GM12872 (cell line): ENCODE data around the gene ANGPTL4.

Experiments used
- CTCF ChIP-seq: IDR thresholded peaks from 3 replicates; pipeline ENCODE4 v1.5.1; 2011; ENCODE audit warnings: low read depth, mild to moderate bottlenecking, low read length, moderate library complexity; ENCODE audit not compliant: insufficient read depth

The ANGPTL4 gene

DNA sequence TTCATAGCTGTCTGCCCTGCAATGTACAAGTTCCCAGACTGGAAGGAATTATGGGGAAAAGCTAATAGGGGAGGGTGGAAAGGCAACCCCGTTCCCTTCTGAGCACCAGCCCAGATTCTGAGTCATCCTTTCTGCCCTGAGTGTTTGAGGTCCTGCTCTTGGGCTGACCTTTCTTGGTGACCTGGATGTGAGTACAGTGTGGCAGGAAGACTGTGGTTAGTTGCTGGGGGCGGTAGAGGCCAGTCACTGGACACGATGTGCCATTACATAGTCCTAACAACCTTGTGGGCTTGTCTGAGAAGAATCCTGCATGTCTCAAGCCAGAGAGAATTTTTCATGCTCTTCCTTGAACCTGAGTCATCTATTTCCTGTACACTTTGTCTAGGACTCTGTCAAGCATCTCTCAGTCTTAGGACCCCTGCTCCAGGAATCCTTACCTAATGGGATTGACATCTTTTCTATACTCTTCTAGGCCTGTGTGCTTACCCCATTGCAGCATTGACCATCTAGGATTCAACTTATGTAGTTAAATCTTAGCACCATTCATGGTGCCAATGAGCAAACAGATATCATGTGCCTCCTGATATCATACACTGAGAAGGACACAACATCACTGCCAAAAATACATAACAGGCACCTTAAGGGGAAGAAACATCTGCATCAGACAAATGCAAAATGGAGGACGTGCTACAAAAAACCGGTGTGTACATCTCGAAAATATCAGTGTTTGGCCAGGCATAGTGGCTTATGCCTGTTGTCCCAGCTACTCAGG lies 8.1 kb upstream of the ANGPTL4 start:
- TF ChIP-seq CTCF, result no peak

DNA sequence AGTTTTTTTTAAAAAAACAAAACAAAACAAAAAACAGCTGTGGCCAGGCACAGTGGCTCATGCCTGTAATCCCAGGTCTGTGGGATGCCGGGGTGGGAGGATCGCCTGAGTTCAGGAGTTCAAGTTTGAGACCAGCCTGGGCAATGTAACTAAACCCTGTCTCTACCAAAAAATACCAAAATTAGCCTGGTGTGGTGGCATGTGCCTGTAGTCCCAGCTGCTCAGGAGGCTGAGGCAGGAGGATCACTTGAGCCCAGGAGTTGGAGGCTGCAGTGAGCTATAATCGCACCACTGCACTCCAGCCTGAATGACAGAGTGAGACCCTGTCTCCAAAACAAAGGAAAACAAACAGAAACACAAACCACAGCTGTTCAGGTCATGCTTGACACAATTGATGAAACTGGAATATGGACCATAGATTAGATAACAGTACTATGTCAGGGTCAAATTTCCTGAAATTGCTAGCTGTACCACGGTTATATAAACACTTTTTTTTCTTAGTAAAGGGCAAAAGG lies 6.9 kb upstream of the ANGPTL4 start:
- TF ChIP-seq CTCF, result no peak

- TF ChIP-seq CTCF, result no peak
Measured at GRCh38 chr19:8358948-8359347, 5.0 kb upstream of the ANGPTL4 start.

- no peak for TF ChIP-seq CTCF
Measured at GRCh38 chr19:8360196-8360595, 3.8 kb upstream of the ANGPTL4 start.

DNA sequence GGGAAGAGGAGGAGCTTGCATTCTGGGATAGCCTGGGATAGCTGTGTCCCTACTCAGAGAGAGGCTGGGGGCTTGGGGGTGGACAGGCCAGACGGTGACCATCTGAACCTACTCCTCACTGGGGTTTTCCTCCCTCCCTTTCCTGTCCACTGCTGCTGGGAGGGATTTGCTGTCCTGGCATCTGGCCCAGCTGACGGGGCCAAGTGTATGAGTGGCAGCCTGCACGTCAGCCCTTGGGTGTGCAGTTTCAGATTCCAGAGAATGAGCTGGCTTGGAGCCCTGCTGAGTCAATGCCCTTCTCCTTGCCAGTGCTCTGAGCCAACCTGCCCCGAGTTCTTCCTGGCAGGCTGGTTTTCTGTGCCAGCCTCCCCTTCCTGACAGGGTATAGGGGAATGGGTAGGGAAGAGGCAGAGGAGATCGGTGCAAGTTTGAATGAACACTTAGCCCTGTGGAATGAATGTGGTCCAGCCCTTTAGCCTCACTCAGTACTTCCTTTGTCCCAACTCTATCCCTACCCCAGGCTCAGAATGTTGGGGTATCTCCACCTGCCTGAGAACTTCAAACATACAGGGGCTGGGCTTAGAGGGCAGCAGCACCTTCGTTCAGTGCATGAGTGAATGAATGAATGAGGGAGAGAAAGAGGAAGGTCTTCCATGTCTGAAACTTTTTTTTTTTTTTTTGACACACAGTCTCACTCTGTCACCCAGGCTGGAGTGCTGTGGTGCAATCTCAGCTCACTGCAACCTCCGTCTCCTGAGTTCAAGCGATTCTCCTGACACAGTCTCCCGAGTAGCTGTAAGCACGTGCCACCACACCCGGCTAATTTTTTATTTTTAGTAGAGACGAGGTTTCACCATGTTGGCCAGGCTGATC lies 1.8 kb upstream of the ANGPTL4 start:
- no peak for TF ChIP-seq CTCF

- TF ChIP-seq CTCF, result no peak
Measured at GRCh38 chr19:8366121-8366581, 2.2 kb downstream of the ANGPTL4 start.

DNA sequence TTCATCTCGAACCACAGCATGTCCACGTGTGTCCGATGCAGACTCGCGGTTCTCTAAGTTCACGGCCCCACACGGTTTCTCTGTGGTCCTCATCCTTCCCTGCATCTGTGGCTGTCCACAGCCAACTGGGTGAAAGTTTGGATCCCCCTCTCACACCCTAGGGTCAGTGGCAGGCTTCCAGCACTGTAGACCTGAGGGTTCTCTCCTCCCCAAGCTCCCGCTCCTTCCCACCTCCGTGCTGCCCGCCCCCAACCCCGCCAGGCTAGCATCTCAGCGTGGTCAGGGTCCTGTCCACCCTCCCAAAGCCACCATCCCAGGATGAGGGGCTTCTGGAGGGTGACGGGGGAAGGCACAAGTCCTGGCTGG lies 3.0 kb downstream of the ANGPTL4 start:
- no peak for TF ChIP-seq CTCF
